ENCODE measurements around the gene NDUFB2. TPM values are rescaled to one million over a fixed set of nuclear protein-coding genes. Genes with fewer than 3 reads are reported as not detected.
"Not testable (repeated sequence)": the region's sequence is repeated elsewhere in the genome, so short reads cannot be mapped to it uniquely, and the experiment has no call there.

The NDUFB2 gene
- total RNA-seq, 1 experiment from 2014 or later: 288 TPM

DNA sequence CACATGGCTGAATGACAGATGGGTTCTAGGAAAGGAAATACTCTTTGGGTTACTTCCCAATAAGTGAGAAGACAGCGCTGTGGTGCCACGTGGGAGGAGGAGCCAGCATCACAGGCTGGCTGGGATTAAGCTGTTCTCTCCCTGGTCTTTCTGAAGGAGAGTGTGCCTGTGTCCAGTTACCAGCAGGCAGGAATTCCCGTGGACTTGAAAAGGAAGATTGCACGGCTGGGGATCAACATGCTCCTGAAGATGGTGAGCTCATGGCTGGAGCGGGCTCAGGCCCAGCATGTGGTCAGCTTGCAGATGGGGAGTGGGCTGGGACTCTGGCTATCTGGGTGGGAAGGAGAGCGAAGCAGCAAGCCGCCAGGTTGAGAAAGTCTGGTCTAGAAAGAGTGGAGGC is 15.6 kb upstream of the NDUFB2 start:
- Histone ChIP-seq H3K36me3 (no peaks in the 10 kb centered on the region; the same call in 1 of the 2 replicates), H3K9me3 (no peaks in the 10 kb centered on the region), H3K27me3 (no peaks in the 10 kb centered on the region), H3K4me3 (no peak overlapping the region)
- no peak for DNase-seq

GRCh38 chr7:140681766-140682165 is 14.7 kb upstream of the NDUFB2 start:
- Histone ChIP-seq H3K9me3 (no peaks in the 10 kb centered on the region), H3K4me3 (no peak overlapping the region), H3K36me3 (no peaks in the 10 kb centered on the region), H3K27me3 (no peaks in the 10 kb centered on the region)
- no peak for DNase-seq

- Histone ChIP-seq H3K9me3 (no peaks in the 10 kb centered on the region), H3K27me3 (no peaks in the 10 kb centered on the region), H3K36me3 (no peaks in the 10 kb centered on the region), H3K4me3 (no peak overlapping the region)
- DNase-seq: no peak
These were observed 12.9 kb upstream of the NDUFB2 start for GRCh38 chr7:140683657-140684056.

- no peak for DNase-seq
- Histone ChIP-seq H3K36me3 (no peaks in the 10 kb centered on the region), H3K4me3 (no peak overlapping the region), H3K9me3 (no peaks in the 10 kb centered on the region), H3K27me3 (no peaks in the 10 kb centered on the region)
These were observed 12.2 kb upstream of the NDUFB2 start for GRCh38 chr7:140684066-140684950.

DNA sequence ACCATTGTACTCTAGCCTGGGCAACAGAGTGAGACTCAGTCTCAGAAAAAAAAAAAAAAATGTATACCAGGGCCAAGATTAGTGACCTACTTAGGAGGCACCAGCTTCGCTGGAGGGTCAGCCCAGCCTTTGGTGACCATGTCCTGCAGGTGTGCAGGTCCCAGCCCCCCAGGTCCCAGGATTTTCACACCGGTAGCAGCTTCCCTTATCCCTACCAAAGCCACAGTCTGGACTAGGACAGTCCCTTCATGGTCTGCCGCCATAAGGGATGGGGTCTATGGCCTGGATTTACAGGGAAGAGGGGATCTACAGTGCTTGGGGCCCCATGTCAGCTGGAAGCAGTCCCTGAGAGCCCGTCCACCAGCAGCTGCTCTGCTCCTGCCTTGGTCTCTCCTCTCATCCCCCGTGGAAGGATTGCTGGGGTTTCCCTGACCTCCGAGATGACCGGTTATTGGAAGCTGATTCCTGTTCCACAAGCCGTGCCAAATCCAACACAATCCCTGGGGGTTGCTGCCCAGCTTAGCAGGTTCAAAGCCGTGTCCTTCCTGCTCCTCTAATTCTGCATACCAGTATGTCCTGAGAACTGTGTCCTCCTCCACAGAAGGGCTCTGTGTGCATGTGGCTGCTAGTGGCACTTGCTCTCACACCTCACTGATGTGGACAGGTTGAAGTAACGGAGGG is 11.0 kb upstream of the NDUFB2 start:
- H3K9me3 ChIP-seq: no peaks in the 10 kb centered on the region
- no peaks in the 10 kb centered on the region for H3K27me3 ChIP-seq
- H3K36me3 ChIP-seq: no peaks in the 10 kb centered on the region
- DNase-seq: no peak
- H3K4me3 ChIP-seq: no peak overlapping the region

DNA sequence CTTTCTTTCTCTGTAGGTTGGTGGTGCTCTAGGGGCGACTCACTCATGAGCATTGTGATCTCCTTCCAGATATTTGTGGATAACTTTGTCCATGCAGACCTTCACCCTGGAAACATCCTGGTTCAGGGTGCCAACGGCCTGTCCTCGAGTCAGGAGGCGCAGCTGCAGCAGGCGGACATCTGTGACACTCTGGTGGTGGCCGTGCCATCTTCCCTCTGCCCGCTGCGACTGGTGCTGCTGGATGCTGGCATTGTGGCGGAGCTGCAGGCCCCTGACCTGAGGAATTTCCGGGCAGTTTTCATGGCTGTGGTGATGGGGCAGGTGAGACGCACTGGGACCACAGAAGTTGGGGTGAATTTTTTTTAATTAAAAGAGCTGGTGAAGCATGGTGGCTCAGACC is 9.6 kb upstream of the NDUFB2 start:
- Histone ChIP-seq H3K27me3 (no peaks in the 10 kb centered on the region), H3K4me3 (no peak overlapping the region), H3K36me3 (no peaks in the 10 kb centered on the region), H3K9me3 (no peaks in the 10 kb centered on the region)
- DNase-seq: no peak

GRCh38 chr7:140688341-140688740 is 8.2 kb upstream of the NDUFB2 start:
- H3K4me3 ChIP-seq: no peak overlapping the region
- H3K36me3 ChIP-seq: no peaks in the 10 kb centered on the region
- H3K27me3 ChIP-seq: no peaks in the 10 kb centered on the region
- DNase-seq: no peak
- no peaks in the 10 kb centered on the region for H3K9me3 ChIP-seq

GRCh38 chr7:140689199-140690152 is 7.0 kb upstream of the NDUFB2 start:
- Histone ChIP-seq H3K9me3 (no peaks in the 10 kb centered on the region), H3K36me3 (no peaks in the 10 kb centered on the region), H3K4me3 (no peak overlapping the region), H3K27me3 (no peaks in the 10 kb centered on the region)
- no peak for DNase-seq

- H3K36me3 ChIP-seq: no peaks in the 10 kb centered on the region
These were observed 5.0 kb upstream of the NDUFB2 start for GRCh38 chr7:140691376-140692045.

DNA sequence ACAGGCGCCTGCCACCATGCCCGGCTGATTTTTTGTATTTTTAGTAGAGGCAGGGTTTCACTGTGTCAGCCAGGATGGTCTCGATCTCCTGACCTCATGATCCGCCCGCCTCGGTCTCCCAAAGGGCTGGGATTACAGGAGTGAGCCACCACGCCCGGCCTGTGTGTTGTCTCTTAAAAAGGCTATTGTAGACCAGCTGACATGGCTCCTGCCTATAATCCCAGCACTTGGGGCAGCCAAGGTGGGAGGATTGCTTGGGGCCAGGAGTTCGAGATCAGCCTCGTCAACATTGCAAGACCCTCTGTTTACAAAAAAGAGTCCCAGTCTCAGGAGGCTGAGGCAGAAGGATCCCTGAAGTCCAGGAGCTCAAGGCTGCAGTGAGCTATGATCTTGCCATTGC is 2.7 kb upstream of the NDUFB2 start:
- not testable (repeated sequence) for H3K4me3 ChIP-seq, H3K36me3 ChIP-seq, H3K27me3 ChIP-seq, H3K9me3 ChIP-seq, DNase-seq

More at GRCh38 chr7:140691376-140692045, 5.0 kb upstream of the NDUFB2 start:
- H3K4me3 ChIP-seq: no peak overlapping the region
- H3K27me3 ChIP-seq: no peaks in the 10 kb centered on the region
- DNase-seq: no peak
- H3K9me3 ChIP-seq: no peaks in the 10 kb centered on the region

- Histone ChIP-seq H3K9me3 (no peaks in the 10 kb centered on the region), H3K36me3 (no peaks in the 10 kb centered on the region), H3K4me3 (no peak overlapping the region), H3K27me3 (no peaks in the 10 kb centered on the region)
- DNase-seq: no peak
These were observed 1.9 kb upstream of the NDUFB2 start for GRCh38 chr7:140694592-140694991.

GRCh38 chr7:140695381-140695780 is 1.1 kb upstream of the NDUFB2 start:
- Histone ChIP-seq H3K9me3 (no peaks in the 10 kb centered on the region), H3K27me3 (no peaks in the 10 kb centered on the region), H3K4me3 (no peak overlapping the region), H3K36me3 (no peaks in the 10 kb centered on the region)
- DNase-seq: no peak

- no peaks in the 10 kb centered on the region for H3K9me3 ChIP-seq
These were observed 356 bp upstream of the NDUFB2 start for GRCh38 chr7:140696024-140696679.

GRCh38 chr7:140697447-140698143 is 1.1 kb downstream of the NDUFB2 start:
- no peak for DNase-seq
- Histone ChIP-seq H3K9me3 (no peaks in the 10 kb centered on the region), H3K36me3 (no peaks in the 10 kb centered on the region), H3K4me3 (peak overlapping the region; percentile 84), H3K27me3 (no peaks in the 10 kb centered on the region)

More at GRCh38 chr7:140696024-140696679, 356 bp upstream of the NDUFB2 start:
- Histone ChIP-seq H3K36me3 (no peaks in the 10 kb centered on the region), H3K4me3 (peak overlapping the region; percentile 84), H3K27me3 (no peaks in the 10 kb centered on the region)
- DNase-seq: peak; percentile 90

DNA sequence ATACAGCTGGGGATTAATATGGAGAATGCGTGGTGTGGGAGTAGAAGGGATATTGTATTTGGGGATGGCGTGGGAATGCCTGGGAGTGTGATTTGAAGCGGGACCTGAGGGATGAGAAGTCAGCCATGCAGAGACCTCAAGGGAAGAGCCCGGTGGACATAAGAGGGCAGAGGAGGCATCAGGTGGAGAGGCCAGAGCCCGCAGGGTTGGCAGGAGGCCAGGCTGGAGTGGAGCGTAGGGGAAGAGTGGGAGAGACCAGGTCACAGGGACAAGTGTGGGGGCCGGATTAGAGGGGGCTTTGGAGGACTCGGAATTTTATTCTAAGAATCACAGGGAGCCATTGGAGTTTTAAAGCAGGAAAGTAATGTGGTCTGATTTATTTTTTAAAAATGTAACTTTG is 2.0 kb downstream of the NDUFB2 start:
- Histone ChIP-seq H3K27me3 (no peaks in the 10 kb centered on the region), H3K36me3 (no peaks in the 10 kb centered on the region), H3K9me3 (no peaks in the 10 kb centered on the region), H3K4me3 (no peak overlapping the region)
- no peak for DNase-seq
